Measurements from ENCODE around the gene CELA3A.

DNA sequence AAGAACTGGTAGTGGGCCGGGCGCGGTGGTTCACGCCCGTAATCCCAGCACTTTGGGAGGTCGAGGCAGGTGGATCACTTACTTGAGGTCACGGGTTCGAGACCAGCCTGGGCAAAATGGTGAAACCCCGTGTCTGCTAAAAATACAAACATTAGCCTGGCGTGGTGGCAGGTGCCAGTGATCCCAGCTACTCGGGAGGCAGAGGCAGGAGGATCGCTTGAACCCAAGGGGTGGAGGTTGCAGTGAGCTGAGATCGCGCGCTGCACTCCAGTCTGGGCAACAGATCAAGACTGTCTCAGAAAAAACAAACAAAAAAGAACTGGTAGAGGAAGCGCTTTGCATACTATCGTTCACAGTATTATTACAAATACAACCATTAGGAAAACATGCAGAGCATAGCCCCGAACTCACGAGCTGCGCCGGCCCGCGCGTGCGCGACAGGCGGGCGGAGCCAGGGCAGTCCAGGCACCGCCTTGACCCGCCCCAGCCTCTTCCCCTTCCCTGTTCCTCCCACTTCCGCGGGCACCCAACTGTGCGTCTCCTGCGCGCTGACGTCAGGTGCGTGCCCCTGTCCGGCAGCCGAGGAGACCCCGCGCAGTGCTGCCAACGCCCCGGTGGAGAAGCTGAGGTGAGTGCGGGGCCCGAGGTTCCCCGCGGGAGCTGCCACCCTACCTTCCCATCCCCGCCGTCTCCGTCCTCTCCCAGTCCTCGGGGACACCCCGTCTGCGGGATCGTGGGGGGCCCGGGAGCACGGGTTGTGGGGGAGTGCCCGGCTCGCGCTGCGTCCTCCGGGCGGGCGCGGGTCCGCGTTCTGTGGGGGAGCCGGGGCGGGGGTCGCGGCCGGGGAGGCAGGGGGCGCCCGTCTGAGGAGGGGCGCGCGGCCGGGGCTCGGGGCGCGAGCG, 50.9 kb downstream of the CELA3A start, which contains the start of gene CDC42:
- TF ChIP-seq SMC3 (IDR thresholded peaks at IDR 0.05), result no peak
- TF ChIP-seq, protein P1, sequence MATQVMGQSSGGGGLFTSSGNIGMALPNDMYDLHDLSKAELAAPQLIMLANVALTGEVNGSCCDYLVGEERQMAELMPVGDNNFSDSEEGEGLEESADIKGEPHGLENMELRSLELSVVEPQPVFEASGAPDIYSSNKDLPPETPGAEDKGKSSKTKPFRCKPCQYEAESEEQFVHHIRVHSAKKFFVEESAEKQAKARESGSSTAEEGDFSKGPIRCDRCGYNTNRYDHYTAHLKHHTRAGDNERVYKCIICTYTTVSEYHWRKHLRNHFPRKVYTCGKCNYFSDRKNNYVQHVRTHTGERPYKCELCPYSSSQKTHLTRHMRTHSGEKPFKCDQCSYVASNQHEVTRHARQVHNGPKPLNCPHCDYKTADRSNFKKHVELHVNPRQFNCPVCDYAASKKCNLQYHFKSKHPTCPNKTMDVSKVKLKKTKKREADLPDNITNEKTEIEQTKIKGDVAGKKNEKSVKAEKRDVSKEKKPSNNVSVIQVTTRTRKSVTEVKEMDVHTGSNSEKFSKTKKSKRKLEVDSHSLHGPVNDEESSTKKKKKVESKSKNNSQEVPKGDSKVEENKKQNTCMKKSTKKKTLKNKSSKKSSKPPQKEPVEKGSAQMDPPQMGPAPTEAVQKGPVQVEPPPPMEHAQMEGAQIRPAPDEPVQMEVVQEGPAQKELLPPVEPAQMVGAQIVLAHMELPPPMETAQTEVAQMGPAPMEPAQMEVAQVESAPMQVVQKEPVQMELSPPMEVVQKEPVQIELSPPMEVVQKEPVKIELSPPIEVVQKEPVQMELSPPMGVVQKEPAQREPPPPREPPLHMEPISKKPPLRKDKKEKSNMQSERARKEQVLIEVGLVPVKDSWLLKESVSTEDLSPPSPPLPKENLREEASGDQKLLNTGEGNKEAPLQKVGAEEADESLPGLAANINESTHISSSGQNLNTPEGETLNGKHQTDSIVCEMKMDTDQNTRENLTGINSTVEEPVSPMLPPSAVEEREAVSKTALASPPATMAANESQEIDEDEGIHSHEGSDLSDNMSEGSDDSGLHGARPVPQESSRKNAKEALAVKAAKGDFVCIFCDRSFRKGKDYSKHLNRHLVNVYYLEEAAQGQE (IDR thresholded peaks at IDR 0.05), result no peak
- no peak for TF ChIP-seq CBX8 (IDR thresholded peaks at IDR 0.05)
- TF ChIP-seq, protein P2, sequence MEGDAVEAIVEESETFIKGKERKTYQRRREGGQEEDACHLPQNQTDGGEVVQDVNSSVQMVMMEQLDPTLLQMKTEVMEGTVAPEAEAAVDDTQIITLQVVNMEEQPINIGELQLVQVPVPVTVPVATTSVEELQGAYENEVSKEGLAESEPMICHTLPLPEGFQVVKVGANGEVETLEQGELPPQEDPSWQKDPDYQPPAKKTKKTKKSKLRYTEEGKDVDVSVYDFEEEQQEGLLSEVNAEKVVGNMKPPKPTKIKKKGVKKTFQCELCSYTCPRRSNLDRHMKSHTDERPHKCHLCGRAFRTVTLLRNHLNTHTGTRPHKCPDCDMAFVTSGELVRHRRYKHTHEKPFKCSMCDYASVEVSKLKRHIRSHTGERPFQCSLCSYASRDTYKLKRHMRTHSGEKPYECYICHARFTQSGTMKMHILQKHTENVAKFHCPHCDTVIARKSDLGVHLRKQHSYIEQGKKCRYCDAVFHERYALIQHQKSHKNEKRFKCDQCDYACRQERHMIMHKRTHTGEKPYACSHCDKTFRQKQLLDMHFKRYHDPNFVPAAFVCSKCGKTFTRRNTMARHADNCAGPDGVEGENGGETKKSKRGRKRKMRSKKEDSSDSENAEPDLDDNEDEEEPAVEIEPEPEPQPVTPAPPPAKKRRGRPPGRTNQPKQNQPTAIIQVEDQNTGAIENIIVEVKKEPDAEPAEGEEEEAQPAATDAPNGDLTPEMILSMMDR (IDR thresholded peaks at IDR 0.05), result no peak
- TF ChIP-seq TP53 (CRISPR knock-in tag; IDR thresholded peaks at IDR 0.05), result no peak
- no peak for TF ChIP-seq BHLHE40 (IDR thresholded peaks at IDR 0.05; ENCODE audit: low read depth, low read length)
